ENCODE data around the gene ABAT.

ABAT gene

GRCh38 chr16:8832717-8833105 is 158.3 kb downstream of the ABAT start:
- ChIA-PET POLR2A (ENCODE audit: low non-redundant PET) (no interaction called here), CTCF (interaction anchor here (0.6 kb wide), 2 partner anchors 16 to 1434 kb away, joined by 3 read pairs; no protein-coding TSS in a partner anchor)
- TF ChIP-seq CTCF (conservative IDR thresholded peaks at IDR 0.05; ENCODE audit: low read depth): no peak
- no peak for DNase-seq (ENCODE audit: low spot score)
- no peak overlapping the region for H3K27ac ChIP-seq
